GM23248 (cell line): ENCODE results near the gene DGKG. TPM values are rescaled to one million over a fixed set of nuclear protein-coding genes. Genes with fewer than 3 reads are reported as not detected.
A peak's percentile ranks its signal among the peaks of the same experiment; 100 is the strongest.

Experiments used
- DNase-seq: peaks from one replicate; pipeline ENCODE4 v3.0.0-alpha.2; 2015
- H2AFZ ChIP-seq: fragments of 200-600 bp; sonication (generic); 2 replicates; pipeline ENCODE4 v1.6.1; 2016; ENCODE audit warnings: antibody characterized with exemption
- H3F3A ChIP-seq: fragments of 200-600 bp; sonication (generic); 2 replicates; pipeline ENCODE4 v1.6.1; 2016; ENCODE audit warnings: mild to moderate bottlenecking, antibody characterized with exemption, mixed run types; ENCODE audit not compliant: insufficient read depth
- H3K27ac ChIP-seq: fragments of 200-600 bp; sonication (generic); 2 replicates; pipeline ENCODE4 v1.5.1; 2016; ENCODE audit warnings: mild to moderate bottlenecking
- H3K27me3 ChIP-seq: fragments of 200-600 bp; sonication (generic); replicated peaks from 2 replicates; pipeline ENCODE4 v1.6.1; 2016; ENCODE audit warnings: mild to moderate bottlenecking; ENCODE audit not compliant: insufficient read depth
- H3K36me3 ChIP-seq: fragments of 200-600 bp; sonication (generic); 2 replicates; pipeline ENCODE4 v1.6.1; 2016; ENCODE audit warnings: low read depth, mild to moderate bottlenecking
- H3K4me1 ChIP-seq: fragments of 200-600 bp; sonication (generic); 2 replicates; pipeline ENCODE4 v1.6.1; 2016; ENCODE audit warnings: mild to moderate bottlenecking; ENCODE audit not compliant: insufficient read depth
- H3K4me2 ChIP-seq: fragments of 200-600 bp; sonication (generic); one replicate; pipeline ENCODE4 v1.6.1; 2016; ENCODE audit warnings: mild to moderate bottlenecking; ENCODE audit not compliant: unreplicated experiment
- H3K4me3 ChIP-seq: fragments of 200-600 bp; sonication (generic); 2 replicates; pipeline ENCODE4 v1.5.1; 2016; ENCODE audit warnings: mild to moderate bottlenecking
- H3K79me2 ChIP-seq: fragments of 200-600 bp; sonication (generic); 2 replicates; pipeline ENCODE4 v1.6.1; 2016; ENCODE audit warnings: mild to moderate bottlenecking; ENCODE audit not compliant: insufficient read depth
- H3K9ac ChIP-seq: fragments of 200-600 bp; sonication (generic); 2 replicates; pipeline ENCODE4 v1.6.1; 2016; ENCODE audit warnings: mild to moderate bottlenecking
- H3K9me2 ChIP-seq: fragments of 200-600 bp; sonication (generic); 2 replicates; pipeline ENCODE4 v1.6.1; 2016; ENCODE audit warnings: mixed run types, mild to moderate bottlenecking, moderate library complexity; ENCODE audit not compliant: insufficient read depth
- H3K9me3 ChIP-seq: fragments of 200-600 bp; sonication (generic); one replicate; pipeline ENCODE4 v1.6.1; 2017; ENCODE audit warnings: low read depth
- H4K20me1 ChIP-seq: fragments of 200-600 bp; sonication (generic); 2 replicates; pipeline ENCODE4 v1.6.0; 2016; ENCODE audit not compliant: insufficient read depth
- EZH2 ChIP-seq: fragments of 200-600 bp; sonication (generic); IDR thresholded peaks from 2 replicates; pipeline ENCODE4 v1.6.1; 2018; ENCODE audit warnings: antibody characterized with exemption, mild to moderate bottlenecking; ENCODE audit not compliant: insufficient read depth, poor library complexity, severe bottlenecking
- EZH2phosphoT487 ChIP-seq: fragments of 200-600 bp; sonication (generic); IDR thresholded peaks from 2 replicates; pipeline ENCODE4 v1.6.1; 2018; ENCODE audit warnings: antibody characterized with exemption, moderate library complexity, mild to moderate bottlenecking, low read depth; ENCODE audit not compliant: insufficient read depth
- WGBS, 2 experiments: methylation state at CpG; one replicate each; pipeline ENCODE4 v1.1.6; 2015 to 2017; ENCODE audit warnings: low lambda C conversion rate in 2 of 2, low coverage in 1 of 2; ENCODE audit errors: missing lambda C conversion rate in 2 of 2; 5-methylcytosine and 5-hydroxymethylcytosine counted together
- in situ Hi-C: fragments of 300-500 bp; cut with MboI; formaldehyde crosslinking; loops from 2 replicates; pipeline ENCODE4 v1.15.0; 2020
- polyA plus RNA-seq: library from polyadenylated mRNA; unstranded; fragments of >200 nt; fragmentation: Nextera tagmentation; extraction: Ambion mirVana; gene quantifications from 2 replicates; pipeline ENCODE4 v1.2.1, GENCODE V29; 2016
- total RNA-seq: library from RNA; depleted of rRNA; stranded (reverse); fragments of >200 nt; shearing (Covaris generic); gene quantifications from 2 replicates; pipeline ENCODE4 v1.2.3, GENCODE V29; 2014

Gene DGKG
- total and polyA plus RNA-seq, 2 experiments from 2014 or later: not detected

DNA sequence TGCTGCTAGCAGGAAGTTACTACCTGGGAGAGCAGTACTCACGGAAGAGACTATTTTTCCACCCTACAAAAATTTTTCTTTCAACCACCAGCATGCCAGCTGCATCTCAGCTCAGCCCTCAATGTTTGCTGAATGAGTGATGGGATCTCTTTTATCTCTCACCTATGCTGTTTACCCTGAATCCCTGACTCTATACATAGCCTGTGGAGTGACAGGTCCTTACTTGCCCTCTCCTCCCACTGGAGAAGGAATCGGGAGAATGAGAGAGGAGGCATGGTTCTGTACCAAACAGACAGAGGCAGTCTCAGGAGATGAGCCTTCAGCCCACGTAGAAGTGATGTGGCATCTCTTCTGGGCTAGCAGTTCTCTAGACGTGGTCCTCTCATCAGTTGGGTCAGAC lies 6.7 kb upstream of the DGKG start:
- H4K20me1 ChIP-seq: no peaks in the 10 kb centered on the region
- H3F3A ChIP-seq: no peaks in the 10 kb centered on the region
- no peaks in the 10 kb centered on the region for H3K4me1 ChIP-seq
- no peak overlapping the region for H3K4me3 ChIP-seq
- peaks cover 91% of the 10 kb centered on the region for H3K27me3 ChIP-seq
- no peaks in the 10 kb centered on the region for H3K9me3 ChIP-seq
- H3K79me2 ChIP-seq: no peaks in the 10 kb centered on the region
- in situ Hi-C loops: no loop called here
- no peak overlapping the region for H3K9ac ChIP-seq
- TF ChIP-seq EZH2 (no peak), EZH2phosphoT487 (no peak)
- H3K27ac ChIP-seq: no peak overlapping the region
- no peaks in the 10 kb centered on the region for H3K36me3 ChIP-seq
- no peak overlapping the region for H2AFZ ChIP-seq
- H3K9me2 ChIP-seq: no peaks in the 10 kb centered on the region
- WGBS, 2 experiments: 14 to 20% methylated on average over 4 of the region's 4 CpGs
- H3K4me2 ChIP-seq: no peak overlapping the region
- DNase-seq: no peak

GRCh38 chr3:186368176-186368575 lies 6.1 kb upstream of the DGKG start:
- H3K79me2 ChIP-seq: no peaks in the 10 kb centered on the region
- no peak overlapping the region for H3K9ac ChIP-seq
- no peak overlapping the region for H3K4me2 ChIP-seq
- no peak overlapping the region for H2AFZ ChIP-seq
- no peak overlapping the region for H3K27ac ChIP-seq
- H4K20me1 ChIP-seq: no peaks in the 10 kb centered on the region
- H3F3A ChIP-seq: no peaks in the 10 kb centered on the region
- H3K4me1 ChIP-seq: no peaks in the 10 kb centered on the region
- no peaks in the 10 kb centered on the region for H3K9me3 ChIP-seq
- no peak overlapping the region for H3K4me3 ChIP-seq
- no peaks in the 10 kb centered on the region for H3K36me3 ChIP-seq
- H3K9me2 ChIP-seq: no peaks in the 10 kb centered on the region
- in situ Hi-C loops: no loop called here
- 23 to 40% methylated on average over 3 of the region's 3 CpGs for WGBS, 2 experiments
- DNase-seq: no peak
- TF ChIP-seq EZH2: no peak
- TF ChIP-seq EZH2phosphoT487: no peak
- H3K27me3 ChIP-seq: peaks cover 93% of the 10 kb centered on the region

DNA sequence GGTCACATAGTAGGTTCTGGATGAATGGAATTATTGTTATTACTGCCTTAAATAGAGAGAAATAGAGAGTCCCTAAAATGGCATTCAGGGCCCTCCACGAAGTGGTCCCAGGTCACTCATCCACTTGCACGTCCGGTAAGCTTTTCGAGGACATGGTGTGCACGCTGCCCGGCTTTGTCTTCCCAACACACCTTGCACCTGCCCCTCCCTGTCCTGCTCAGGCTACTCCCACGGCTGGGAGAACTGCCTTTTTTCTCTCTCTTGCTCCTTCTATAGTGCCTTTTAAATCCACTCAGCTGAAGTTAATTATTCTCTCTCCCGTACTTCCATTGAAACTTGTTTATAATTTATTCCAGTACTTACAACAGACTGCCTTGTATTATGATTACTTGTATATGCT lies 5.6 kb upstream of the DGKG start:
- no peaks in the 10 kb centered on the region for H4K20me1 ChIP-seq
- in situ Hi-C loops: no loop called here
- H3F3A ChIP-seq: no peaks in the 10 kb centered on the region
- H3K9ac ChIP-seq: no peak overlapping the region
- H2AFZ ChIP-seq: no peak overlapping the region
- no peaks in the 10 kb centered on the region for H3K4me1 ChIP-seq
- TF ChIP-seq EZH2 (no peak), EZH2phosphoT487 (no peak)
- no peaks in the 10 kb centered on the region for H3K9me3 ChIP-seq
- no peak for DNase-seq
- no peak overlapping the region for H3K4me2 ChIP-seq
- H3K4me3 ChIP-seq: no peak overlapping the region
- no peaks in the 10 kb centered on the region for H3K9me2 ChIP-seq
- H3K79me2 ChIP-seq: no peaks in the 10 kb centered on the region
- 53 to 57% methylated on average over 8 of the region's 8 CpGs for WGBS, 2 experiments
- peaks cover 95% of the 10 kb centered on the region for H3K27me3 ChIP-seq
- no peaks in the 10 kb centered on the region for H3K36me3 ChIP-seq
- no peak overlapping the region for H3K27ac ChIP-seq

DNA sequence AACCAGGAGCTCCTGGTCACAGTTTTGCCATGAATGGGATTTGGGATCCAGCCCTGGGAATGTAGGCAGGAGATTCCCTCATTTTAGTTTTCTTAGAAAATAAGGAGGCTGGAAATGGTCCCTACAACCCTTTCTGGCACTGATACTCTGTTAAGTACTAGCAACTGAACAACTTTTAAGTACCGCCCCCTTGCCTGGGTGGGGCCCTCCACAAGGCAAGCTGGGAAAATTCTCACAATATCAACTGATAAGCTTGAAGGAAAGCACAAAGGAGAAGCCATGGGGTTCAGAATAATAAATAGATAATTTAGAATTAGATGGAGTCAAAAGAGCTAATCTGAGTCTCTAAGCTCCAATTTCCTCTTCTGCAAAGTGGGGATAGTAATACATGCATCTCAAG lies 4.2 kb upstream of the DGKG start:
- Histone ChIP-seq H4K20me1 (no peaks in the 10 kb centered on the region), H3K4me2 (no peak overlapping the region), H2AFZ (no peak overlapping the region), H3K27ac (no peak overlapping the region), H3K79me2 (no peaks in the 10 kb centered on the region), H3K27me3 (peaks cover 95% of the 10 kb centered on the region), H3K9ac (no peak overlapping the region), H3K4me3 (no peak overlapping the region), H3K9me3 (no peaks in the 10 kb centered on the region), H3K4me1 (no peaks in the 10 kb centered on the region), H3K9me2 (no peaks in the 10 kb centered on the region), H3K36me3 (no peaks in the 10 kb centered on the region), H3F3A (no peaks in the 10 kb centered on the region)
- in situ Hi-C loops: no loop called here
- no peak for DNase-seq
- TF ChIP-seq EZH2phosphoT487: no peak
- no peak for TF ChIP-seq EZH2
- 27 to 40% methylated on average over 1 of the region's 1 CpG for WGBS, 2 experiments

DNA sequence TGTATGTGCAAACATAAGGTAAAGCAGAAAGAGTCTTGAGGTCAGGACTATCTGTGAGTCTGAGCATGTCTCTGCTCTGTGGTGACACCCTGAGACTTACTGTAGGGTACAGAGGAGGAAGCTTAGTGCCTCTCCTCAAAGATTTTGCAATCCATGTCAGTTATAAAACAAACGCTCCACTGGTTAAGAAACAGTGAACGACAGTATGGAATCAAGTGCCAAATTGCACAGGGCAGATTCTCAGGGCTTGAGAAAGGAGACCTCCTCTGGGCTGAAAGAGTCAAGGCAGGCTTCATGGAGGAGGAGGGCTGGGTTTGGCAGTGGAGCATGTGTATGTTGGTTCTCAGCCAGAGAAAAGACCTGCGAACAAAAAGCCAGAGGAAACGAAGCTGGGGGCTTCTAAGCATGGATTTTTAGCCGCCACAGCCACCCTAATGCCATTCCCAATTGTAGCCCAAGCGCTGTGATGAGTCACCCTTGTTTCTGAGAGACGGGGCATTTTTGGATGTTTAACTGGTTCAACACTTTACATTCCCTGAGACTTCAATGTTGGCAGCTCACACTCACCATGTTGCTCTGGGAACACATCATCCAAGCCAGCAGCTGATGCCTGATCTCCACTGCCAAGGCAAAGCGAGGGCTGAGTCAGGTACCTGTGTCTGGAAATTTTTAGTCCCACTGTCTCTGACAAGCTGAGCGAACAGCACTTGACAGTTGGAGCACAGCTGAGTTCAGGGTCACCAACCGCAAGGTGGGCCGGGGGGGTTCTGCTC lies 3.4 kb upstream of the DGKG start:
- H3K4me3 ChIP-seq: no peak overlapping the region
- no peak overlapping the region for H3K9ac ChIP-seq
- H3K36me3 ChIP-seq: no peaks in the 10 kb centered on the region
- H3K27ac ChIP-seq: no peak overlapping the region
- no peaks in the 10 kb centered on the region for H3K9me3 ChIP-seq
- H3K4me2 ChIP-seq: no peak overlapping the region
- peaks cover 99% of the 10 kb centered on the region for H3K27me3 ChIP-seq
- H3K9me2 ChIP-seq: no peaks in the 10 kb centered on the region
- H3K79me2 ChIP-seq: no peaks in the 10 kb centered on the region
- no peaks in the 10 kb centered on the region for H3K4me1 ChIP-seq
- in situ Hi-C loops: no loop called here
- DNase-seq: peak; percentile 17
- TF ChIP-seq EZH2 (no peak), EZH2phosphoT487 (no peak)
- WGBS, 2 experiments: 64 to 71% methylated on average over 11 of the region's 11 CpGs
- H2AFZ ChIP-seq: no peak overlapping the region
- no peaks in the 10 kb centered on the region for H3F3A ChIP-seq
- H4K20me1 ChIP-seq: no peaks in the 10 kb centered on the region
